Transverse colon (tissue), 4 donors: Measurements from ENCODE around the gene TRIP11.

Experiments
- CTCF ChIP-seq, 5 experiments: fragments of 200-600 bp in 3 of 5; fragments of 450-650 bp in 2 of 5; sonication (generic) in 3 of 5; IDR thresholded peaks; 1 replicate in 2 of 5; 2 replicates in 3 of 5; pipeline ENCODE4 v1.5.1; 2016 to 2017; ENCODE audit warnings: antibody characterized with exemption in 5 of 5, inconsistent platforms in 3 of 5, mild to moderate bottlenecking in 2 of 5, moderate library complexity in 1 of 5
- EP300 ChIP-seq: sonication (generic); formaldehyde crosslinking; IDR thresholded peaks from one replicate; pipeline ENCODE4 v1.6.1; 2017; ENCODE audit warnings: antibody characterized with exemption, low read depth
- POLR2A ChIP-seq: fragments of 450-650 bp; IDR thresholded peaks from one replicate; pipeline ENCODE4 v1.6.1; 2016; ENCODE audit warnings: antibody characterized with exemption, mild to moderate bottlenecking, moderate library complexity
- POLR2AphosphoS5 ChIP-seq, 3 donors: sonication (generic); formaldehyde crosslinking; IDR thresholded peaks; one replicate each; pipeline ENCODE4 v1.6.1; 2016; ENCODE audit warnings: antibody characterized with exemption in 3 of 3

DNA sequence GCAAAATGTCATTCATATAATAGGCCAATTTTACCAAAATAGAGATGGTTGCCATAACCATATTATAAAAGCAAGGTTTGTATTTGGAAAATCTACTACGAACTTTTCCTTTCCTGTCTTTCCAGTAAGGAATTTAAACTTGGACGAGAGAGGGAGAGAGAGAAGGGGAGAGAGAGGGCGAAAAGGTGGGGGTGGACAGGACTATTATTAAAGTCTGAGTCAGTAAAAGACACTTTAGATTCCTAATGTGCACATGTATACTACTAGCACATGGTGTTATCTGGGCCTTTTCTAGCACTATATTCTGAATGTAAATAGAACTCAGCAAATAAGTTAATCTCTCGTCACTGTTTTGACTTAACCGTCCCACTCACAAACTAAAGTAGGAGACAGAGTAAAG lies 62.0 kb downstream of the TRIP11 start:
- no peak for TF ChIP-seq EP300
- TF ChIP-seq CTCF (IDR thresholded peaks at IDR 0.05) = no peak
- no peak for TF ChIP-seq POLR2A
- no peak for TF ChIP-seq POLR2AphosphoS5 (IDR thresholded peaks at IDR 0.05)
